HG03159 (cell line): ENCODE data around the gene FAM200B.

Source experiments
- ATAC-seq: cut with Tn5 transposase; IDR thresholded peaks from one replicate; pipeline ENCODE4 v1.9.1; 2021; ENCODE audit warnings: mild to moderate bottlenecking, moderate library complexity; ENCODE audit not compliant: unreplicated experiment

The FAM200B gene

DNA sequence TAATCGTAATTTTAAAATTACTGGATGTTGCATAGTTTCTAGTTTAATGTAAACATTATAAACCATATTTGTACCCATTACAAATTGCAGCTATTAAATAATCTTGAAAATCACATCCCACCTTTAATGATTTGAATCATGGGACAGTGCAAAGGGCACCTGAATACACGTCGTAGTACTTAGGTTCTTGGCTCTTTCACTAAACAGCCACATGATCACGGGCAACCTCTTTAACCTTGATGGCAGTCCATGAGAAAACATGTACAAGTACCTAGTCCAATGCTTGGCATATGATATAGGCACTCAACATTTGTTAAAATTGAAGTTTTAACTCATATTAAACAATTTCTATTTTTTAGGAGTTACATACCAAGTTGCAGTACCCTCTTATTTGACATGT lies 14.6 kb upstream of the FAM200B start:
- ATAC-seq, result no peak

DNA sequence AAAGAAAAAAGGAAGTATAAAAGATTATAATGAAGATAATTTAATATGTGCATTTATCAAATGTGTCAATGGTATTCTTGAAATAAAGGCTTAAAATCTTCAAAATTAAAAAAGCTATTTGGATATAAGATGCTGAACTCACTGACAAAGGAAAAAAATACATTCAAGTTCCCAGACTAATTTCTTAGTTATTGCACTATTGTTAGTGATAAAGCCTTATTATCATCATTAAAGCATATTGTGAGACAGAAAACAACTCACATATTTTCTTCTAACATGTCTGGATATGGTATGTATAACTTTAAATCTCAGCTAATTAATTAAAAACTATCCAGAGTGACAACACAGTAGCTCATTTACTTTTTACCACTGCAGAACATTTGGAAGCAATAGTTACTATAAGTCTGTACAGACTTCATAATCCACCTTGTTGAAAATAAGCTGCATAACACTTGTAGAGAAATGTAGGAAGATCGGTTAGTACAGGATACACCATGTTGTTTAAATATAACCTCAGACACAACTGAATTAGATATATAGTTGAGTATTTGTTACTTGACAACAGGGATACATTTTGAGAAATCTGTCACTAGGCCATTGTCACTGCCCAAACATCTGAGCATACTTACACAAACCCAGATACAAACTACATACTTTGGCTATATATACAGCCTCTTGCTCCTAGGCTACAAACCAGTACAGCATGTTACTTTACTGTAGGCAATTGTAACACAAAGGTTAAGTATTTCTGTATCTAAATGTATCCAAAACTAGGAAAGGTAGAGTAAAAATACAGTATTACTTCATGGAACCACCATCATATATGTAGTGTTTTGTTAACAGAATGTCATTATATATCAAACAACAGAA lies 12.8 kb upstream of the FAM200B start:
- ATAC-seq, result no peak

DNA sequence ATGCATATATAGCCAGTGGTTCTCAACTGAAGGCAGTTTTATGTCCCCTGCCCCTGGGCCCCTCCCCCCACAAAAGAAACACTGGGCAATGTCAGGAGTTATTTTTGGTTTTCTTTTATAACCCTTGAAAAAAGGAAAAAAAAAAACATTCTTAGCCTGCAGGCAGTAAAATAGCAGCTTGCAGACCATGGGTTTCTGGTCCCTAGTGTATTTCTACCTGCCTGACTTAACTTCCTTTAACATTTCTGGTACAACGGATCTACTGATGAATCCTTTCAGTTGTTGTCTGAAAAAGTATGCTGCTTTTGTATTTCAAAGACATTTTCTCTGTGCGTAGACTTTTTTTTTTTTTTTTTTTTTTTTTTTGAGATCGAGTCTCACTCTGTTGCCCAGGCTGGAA lies 11.1 kb upstream of the FAM200B start:
- no peak for ATAC-seq

DNA sequence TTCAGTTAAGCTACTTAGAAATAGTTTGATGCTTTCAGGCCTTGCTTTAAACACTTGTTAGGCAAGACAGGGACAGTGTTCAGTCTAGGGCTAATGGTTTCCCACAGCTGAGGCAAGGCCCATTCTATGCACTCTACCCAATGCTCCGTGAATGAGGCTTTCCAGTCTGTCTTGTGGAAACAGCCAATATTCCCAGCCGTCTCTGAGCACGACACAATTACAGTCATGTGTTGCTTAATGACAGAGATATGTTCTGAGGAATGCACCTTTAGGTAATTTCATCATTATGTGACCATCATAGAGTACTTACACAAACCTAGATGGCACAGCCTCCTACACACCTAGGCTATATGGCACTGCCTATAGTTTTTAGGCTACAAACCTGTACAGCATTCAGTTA lies 9.5 kb upstream of the FAM200B start:
- ATAC-seq, result no peak

DNA sequence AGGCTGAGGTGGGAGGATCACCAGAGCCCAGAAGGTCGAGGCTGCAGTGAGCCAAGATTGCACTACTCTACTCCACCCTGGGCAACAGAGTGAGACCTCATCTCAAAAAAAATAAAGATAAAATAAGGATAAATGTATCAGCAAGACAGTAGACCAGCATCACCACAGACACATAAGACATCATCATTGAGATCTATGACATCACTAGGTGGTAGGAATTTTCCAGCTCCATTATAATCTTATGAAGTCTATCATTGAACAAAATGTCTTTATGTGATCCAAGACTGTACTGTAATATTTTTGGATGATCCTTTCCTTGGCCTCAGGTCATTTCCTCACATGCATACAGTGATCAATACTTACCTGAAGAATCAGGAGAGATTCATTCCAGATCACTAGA lies 8.3 kb upstream of the FAM200B start:
- no peak for ATAC-seq

DNA sequence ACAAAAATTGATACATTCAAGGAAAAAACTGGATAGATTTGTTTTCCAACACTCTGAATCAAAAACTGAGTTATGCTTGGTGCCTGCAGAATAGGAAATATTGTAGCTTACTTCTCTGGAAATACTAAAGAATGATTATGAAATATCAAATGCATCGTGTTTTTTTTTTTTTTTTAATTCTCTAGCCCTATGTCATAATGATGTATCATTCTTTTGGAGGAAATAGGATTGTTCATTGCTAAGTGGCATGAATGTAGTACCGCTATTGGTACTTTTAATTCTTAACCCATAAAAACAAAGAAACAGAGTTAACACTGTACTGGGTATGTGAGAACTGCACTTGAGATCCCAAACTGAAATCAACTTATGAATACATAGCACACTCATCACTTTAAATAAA lies 7.6 kb upstream of the FAM200B start:
- ATAC-seq, result no peak

DNA sequence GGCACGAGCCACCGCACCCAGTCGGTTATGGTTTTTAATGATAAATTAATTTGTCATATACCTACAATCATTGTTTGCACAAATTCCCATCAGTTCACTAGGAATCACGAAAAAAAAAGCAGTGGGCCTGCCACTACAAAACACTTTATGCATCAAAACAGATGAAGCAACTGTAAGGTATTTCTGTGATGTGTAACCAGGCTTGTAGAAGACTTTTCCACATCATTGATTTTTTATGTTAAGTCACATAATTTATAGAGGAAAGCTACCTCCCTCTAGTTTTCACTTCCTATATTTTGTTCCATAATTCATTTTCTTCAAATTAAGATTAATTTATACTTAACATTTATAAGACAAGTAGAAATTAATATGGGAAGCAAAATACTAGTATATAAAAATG lies 6.7 kb upstream of the FAM200B start:
- ATAC-seq, result no peak

DNA sequence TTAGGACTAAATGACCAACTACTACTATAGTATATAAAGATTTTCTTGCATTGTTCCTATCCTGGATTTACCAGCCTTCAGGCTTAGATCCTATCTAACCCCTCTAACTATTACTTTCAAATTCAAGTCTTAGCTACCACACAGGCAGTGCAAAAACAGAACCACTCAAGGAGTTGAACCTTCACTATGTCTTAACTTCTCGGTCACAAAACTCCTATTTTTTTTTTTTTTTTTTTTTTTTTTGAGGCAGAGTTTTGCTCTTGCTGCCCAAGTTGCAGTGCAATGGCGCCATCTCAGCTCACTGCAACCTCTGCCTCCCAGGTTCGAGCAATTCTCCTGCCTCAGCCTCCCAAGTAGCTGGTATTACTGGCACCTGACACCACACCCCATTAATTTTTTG lies 6.3 kb upstream of the FAM200B start:
- no peak for ATAC-seq

DNA sequence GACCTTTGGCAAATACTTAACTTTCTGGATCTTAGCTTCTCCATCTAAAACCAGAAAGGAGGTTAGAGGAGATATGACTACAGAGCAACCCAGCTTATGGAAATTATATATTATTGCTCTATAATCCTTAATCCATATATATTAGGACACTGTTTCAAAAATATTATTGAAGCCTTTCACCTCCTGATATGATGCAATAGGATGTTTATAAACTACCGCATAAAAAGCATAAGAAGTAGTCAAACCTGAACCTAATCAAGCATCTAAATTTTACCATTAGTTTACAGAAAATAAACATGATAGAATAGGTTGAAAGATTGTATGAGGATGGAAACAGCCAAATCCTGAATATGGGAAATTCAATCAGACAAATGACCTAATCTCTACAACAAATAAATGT lies 5.6 kb upstream of the FAM200B start:
- ATAC-seq, result no peak

DNA sequence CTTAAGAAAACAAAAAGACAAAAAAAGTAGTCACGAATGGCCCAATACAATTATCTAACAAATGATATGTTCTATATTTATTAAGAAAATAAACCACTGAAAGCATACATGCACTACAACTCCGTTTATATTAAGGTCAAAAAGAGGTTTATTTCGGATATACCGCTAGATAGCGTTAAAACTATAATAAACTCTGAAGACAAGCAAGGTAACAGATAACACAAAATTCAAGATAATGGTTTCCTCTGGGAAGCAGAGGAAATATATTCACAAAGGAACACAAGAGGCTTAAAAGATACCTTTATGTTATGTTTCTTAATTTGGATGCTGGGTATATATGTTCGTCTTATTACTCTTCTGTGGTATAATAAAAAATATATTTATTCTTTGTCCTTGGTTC lies 4.7 kb upstream of the FAM200B start:
- ATAC-seq, result no peak

DNA sequence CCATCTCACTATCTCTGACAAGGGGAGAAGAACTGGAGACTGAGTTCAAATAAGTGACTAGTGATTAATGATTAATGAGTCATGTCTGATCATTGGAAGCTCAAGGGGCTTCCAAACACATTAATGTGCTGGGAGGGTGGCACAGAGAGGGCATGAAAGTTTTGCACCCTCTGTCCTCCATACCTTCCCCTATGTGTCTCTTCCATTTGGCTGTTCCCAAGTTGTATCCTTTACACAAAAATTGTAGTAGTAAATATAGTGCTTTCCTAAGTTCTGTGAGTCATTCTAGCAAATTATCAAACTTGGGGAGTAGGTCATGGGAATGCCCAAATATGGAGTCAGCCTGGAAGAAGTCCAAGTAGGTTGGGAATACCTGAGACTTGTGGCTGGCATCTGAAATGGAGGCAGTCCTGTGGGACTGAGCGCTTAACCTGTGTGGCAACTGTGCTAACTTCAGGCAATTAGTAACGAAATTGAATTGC lies 4.1 kb upstream of the FAM200B start:
- no peak for ATAC-seq

DNA sequence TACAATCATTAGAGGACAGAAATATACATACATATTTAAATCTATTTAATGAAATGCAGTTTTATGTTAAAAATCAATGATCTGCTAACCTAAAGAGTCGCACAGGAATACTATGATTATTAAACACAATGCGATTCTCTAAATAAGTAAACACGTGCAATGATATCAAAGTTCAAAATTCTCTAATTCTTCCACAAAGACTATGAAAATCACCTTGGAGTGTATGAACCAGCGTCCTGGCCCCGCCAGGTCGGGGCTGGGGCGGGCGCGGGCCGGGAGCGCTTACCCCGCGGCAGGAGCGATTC lies 608 bp upstream of the FAM200B start:
- ATAC-seq, result no peak

DNA sequence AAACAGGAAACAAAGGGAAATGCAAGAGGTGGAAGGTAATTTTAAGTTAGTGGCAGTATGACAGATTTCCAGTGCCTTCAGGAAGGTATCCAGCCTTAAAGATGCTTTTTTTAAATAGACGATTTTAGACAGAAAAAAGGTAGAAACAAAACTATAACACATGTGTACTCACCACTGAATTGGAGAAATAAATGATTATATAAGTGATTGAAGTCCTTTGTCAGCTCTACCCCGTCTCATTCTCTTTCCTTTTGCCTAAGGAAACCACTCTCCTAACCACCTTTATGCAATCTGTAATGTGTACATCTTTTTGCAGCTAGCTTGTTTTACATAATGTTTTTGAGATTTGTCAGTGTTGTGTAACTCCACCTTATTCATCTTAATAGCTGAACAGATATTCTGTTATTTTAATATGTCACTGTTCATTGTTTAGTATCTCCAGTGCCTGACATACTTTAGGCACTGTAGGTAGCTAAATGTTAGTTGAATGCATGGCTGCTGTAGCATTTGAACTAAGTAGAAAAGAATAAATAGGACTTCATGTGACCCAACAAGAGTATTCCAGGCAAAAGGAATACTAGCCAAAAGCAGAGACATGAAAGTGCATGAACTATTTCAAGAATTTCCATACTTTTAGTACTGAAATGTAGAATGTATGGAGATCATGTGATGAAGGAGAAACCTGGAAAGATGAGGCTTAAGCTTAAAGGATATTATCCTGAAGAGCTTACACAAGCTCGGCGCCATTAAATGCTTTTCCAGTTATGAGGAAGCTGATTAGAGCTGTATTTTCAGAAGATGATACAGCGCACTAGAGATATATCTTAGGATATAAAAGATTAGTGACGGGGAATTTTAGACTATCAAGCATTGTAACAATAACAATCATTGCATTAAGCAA lies 865 bp downstream of the FAM200B start:
- ATAC-seq, result no peak

DNA sequence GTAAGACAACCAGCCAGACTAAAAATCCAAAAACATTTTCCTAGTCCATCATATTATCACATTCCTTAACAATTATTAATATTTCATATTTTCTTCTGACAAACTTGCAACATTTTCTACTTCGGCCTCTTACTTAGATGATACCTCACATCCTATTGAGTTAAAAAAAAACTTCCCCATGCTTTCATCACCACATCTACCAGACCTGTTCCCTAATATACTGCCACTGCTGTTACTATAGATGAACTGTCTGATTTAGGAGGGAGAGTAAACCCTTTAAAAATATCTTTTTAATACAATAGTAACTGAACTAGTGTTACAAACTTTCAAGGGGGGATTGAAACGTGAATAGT lies 1.5 kb downstream of the FAM200B start:
- ATAC-seq, result no peak

DNA sequence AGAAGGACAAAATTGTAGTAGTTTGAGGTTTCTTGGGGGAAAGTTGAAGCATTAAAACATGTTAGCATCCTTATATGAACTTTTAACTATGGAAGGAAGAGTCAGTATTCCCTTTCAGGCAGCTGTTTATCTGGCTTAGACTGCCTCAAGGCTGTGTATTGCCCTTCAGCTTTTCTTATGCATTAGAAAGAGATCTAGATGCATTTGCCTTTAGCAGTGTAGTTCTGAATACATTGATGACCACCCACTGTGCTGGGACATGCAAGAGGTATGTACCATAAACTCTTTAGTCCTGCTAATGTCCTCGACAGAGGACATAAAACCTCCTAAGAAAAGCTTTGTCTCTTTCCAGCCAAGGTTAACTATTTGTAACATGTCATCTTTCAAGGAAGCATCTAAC lies 2.9 kb downstream of the FAM200B start:
- ATAC-seq, result no peak

DNA sequence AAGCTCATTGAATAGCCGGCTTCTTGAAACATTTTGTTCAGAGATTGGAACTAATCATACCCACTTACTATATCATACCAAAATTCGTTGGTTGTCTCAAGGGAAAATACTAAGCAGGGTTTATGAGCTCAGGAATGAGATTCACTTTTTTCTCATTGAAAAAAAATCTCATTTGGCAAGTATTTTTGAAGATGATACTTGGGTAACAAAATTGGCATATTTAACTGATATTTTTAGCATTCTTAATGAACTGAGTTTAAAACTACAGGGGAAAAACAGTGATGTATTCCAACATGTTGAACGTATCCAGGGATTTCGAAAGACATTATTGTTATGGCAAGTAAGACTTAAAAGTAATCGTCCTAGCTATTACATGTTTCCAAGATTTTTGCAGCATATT lies 6.4 kb downstream of the FAM200B start:
- ATAC-seq, result no peak

DNA sequence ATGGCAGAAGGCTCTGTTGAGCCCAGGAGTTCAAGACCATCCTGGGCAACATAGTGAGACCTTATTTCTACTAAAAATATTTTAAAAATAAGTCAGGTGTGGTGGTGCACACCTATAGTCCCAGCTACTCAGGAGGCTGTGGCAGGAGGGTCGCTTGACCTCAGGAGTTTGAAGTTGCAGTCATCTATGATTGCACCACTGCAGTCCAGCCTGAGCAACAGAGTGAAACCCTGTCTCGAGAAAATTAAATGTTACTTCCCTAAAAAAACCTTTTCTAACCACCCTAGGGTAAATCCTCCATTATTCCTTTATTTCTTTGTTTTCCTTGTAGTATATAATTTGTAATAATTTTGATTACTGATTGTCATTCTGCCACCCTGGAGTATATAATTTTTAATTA lies 7.9 kb downstream of the FAM200B start:
- ATAC-seq, result no peak

DNA sequence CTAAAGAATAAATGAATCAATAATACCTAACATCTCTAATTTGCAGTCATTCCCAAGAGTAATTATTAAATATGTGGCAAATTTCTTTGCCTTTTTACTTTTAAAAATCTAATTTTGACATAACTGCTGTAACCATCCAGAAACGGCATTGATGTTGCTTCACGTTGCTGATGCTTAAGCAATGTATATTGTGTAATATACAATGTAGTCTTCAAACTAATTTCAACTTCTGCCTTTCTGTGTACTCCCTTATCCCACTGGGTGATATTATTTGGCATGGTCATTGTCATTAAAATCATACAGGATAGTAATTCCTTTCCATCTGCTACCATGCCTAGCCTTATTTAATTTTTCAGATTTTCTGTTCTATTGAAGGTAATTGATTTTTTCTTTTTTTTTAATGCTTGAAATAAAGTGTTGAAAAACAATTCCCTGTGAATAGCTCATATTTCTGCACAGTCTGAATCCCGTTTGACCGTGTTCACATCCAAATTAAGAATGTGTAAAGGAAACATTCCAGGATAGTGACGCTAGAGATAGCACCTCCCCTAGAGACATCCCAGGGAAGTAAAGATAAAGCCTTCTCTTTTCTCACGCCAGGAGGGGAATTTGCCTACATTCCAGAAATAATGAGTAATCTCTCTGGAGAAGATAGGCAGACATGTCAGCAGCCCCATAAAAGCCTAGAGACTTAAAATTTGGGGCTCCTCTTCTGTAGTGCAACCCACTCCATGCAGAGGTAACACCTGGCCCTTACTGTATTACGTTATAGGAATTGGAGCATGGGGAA lies 8.6 kb downstream of the FAM200B start:
- no peak for ATAC-seq

DNA sequence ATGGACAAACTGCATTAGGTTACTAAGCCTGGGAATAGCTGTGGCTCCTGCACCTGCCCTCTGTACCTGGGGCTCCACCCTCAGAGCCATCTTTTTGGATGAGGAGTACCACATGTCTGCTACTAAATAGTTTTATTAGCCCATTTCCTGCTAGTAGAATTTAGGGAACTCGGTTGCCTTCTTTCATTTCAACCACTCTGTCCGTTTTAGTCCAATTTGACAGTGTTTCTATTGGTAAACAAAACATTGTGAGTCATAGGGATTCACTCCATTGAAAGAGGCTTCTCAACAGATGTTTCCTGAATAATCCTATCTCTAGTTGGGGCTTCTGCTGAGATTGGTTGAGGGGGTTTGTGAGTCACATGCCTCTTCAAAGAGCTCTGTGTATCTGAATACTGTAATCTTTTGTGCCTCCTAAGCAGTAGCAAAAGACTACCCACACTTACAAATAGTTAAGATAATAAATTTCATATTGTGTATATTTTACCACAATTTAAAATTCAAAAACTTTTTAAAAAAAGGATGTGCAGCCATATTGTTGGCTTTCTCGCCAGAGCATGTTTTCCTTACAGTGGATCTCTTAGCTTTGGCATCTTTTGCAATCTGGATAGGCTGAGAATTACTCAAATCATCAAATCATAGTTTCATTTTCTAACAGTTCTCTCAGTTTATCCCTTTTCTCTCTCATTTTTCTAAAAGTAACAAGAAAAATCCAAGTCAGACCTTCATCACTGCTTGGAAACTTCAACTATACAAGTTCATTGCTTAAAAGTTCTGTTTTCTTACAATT lies 9.9 kb downstream of the FAM200B start:
- no peak for ATAC-seq

DNA sequence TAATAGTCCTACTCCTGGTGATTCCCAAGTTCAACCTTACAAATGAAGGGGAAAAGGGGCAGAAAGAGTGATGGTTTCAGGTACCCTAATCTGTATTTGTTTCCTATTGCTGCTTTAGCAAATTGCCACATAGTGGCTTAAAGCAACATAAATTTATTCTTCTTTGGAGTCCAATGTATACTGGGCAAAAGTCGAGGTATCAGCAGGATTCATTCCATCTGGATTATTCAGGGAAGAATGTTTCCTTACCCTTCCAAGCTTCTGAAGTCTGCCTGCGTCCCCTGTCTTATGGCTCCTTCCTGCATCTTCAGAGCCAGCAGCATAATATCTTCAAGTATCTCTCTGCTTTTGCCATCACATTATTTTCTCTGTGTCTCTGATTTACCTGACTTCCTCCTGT lies 11.0 kb downstream of the FAM200B start:
- no peak for ATAC-seq

DNA sequence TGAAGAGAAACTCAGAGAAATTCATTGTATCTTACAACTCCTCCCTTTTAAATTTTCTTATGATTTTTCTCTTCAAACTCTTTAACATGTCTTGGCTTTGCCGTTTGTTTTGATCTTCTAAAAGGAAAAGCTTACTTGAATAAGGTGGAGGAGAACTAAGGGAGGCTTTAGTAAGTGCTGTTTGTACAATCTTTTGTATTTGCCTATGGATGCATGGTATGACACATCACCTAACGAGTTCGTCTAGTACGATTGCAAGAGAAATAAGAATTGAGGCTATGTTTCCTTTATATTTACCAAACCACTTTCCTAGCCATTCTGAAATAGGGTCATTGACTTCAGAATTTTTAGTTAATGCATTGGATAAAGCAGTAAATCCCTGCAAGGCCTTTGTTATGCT lies 12.8 kb downstream of the FAM200B start:
- no peak for ATAC-seq
